Measurements from ENCODE around the gene PRR14. TPM values are rescaled to one million over a fixed set of nuclear protein-coding genes. Genes with fewer than 3 reads are reported as not detected.
"Not testable (repeated sequence)": the region's sequence is repeated elsewhere in the genome, so short reads cannot be mapped to it uniquely, and the experiment has no call there.

The PRR14 gene
- polyA plus RNA-seq, 1 donor: 20.3 TPM

- DNase-seq (ENCODE audit: low read depth): no peak
Measured at GRCh38 chr16:30692396-30693064, 41.8 kb downstream of the PRR14 start.

GRCh38 chr16:30694926-30695693, 44.4 kb downstream of the PRR14 start:
- DNase-seq (ENCODE audit: low read depth): no peak

GRCh38 chr16:30696646-30697045, 45.9 kb downstream of the PRR14 start:
- not testable (repeated sequence) for DNase-seq (ENCODE audit: low read depth)

GRCh38 chr16:30697264-30698138, 46.7 kb downstream of the PRR14 start:
- no peak for DNase-seq (ENCODE audit: low read depth)

- peak; percentile 89 for DNase-seq (ENCODE audit: low read depth)
Measured at GRCh38 chr16:30698139-30698815, 47.5 kb downstream of the PRR14 start.

- peak; percentile 38 for DNase-seq (ENCODE audit: low read depth)
Measured at GRCh38 chr16:30698816-30699614, 48.3 kb downstream of the PRR14 start, which contains the start of gene SRCAP. TSS of gene SRCAP (plus strand) at chr16:30699171. CDS start at chr16:30700825, 1,654 bp downstream.

GRCh38 chr16:30699615-30700099, 48.9 kb downstream of the PRR14 start:
- DNase-seq (ENCODE audit: low read depth): no peak

- no peak for DNase-seq (ENCODE audit: low read depth)
Measured at GRCh38 chr16:30700491-30700890, 49.7 kb downstream of the PRR14 start.

GRCh38 chr16:30700971-30701370, 50.2 kb downstream of the PRR14 start:
- no peak for DNase-seq (ENCODE audit: low read depth)

GRCh38 chr16:30703071-30703470, 52.3 kb downstream of the PRR14 start:
- DNase-seq (ENCODE audit: low read depth): not testable (repeated sequence)

GRCh38 chr16:30703971-30704370, 53.2 kb downstream of the PRR14 start:
- DNase-seq (ENCODE audit: low read depth): no peak

Other genes starting within 250 kb of the PRR14 start
- 6.1 TPM for gene ZNF771, start 243.4 kb upstream of the PRR14 start, polyA plus RNA-seq (ENCODE audit: insufficient read length)
- 23.6 TPM for gene DCTPP1, start 220.9 kb upstream of the PRR14 start, polyA plus RNA-seq (ENCODE audit: insufficient read length)
- gene SEPHS2, start 205.1 kb upstream of the PRR14 start, polyA plus RNA-seq (ENCODE audit: insufficient read length): 13.8 TPM
- gene ITGAL, start 178.2 kb upstream of the PRR14 start, polyA plus RNA-seq (ENCODE audit: insufficient read length): 2.5 TPM
- 27.9 TPM for gene ZNF768, start 124.4 kb upstream of the PRR14 start, polyA plus RNA-seq (ENCODE audit: insufficient read length)
- gene ZNF747, start 116.1 kb upstream of the PRR14 start, polyA plus RNA-seq (ENCODE audit: insufficient read length): 6.5 TPM
- 6.2 TPM for gene ZNF764, start 92.6 kb upstream of the PRR14 start, polyA plus RNA-seq (ENCODE audit: insufficient read length)
- 9.7 TPM for gene ZNF688, start 79.2 kb upstream of the PRR14 start, polyA plus RNA-seq (ENCODE audit: insufficient read length)
- 13.1 TPM for gene ZNF785, start 65.3 kb upstream of the PRR14 start, polyA plus RNA-seq (ENCODE audit: insufficient read length)
- 6.6 TPM for gene ZNF689, start 40.6 kb upstream of the PRR14 start, polyA plus RNA-seq (ENCODE audit: insufficient read length)
- 33.8 TPM for gene FBRS, start 7.5 kb downstream of the PRR14 start, polyA plus RNA-seq (ENCODE audit: insufficient read length)
- 25.0 TPM for gene SRCAP, start 48.2 kb downstream of the PRR14 start, polyA plus RNA-seq (ENCODE audit: insufficient read length)
- gene PHKG2, start 97.5 kb downstream of the PRR14 start, polyA plus RNA-seq (ENCODE audit: insufficient read length): 12.7 TPM
- gene CFAP119, start 111.1 kb downstream of the PRR14 start, polyA plus RNA-seq (ENCODE audit: insufficient read length): 1.3 TPM
- 40.2 TPM for gene RNF40, start 111.4 kb downstream of the PRR14 start, polyA plus RNA-seq (ENCODE audit: insufficient read length)
- gene ZNF629, start 136.2 kb downstream of the PRR14 start, polyA plus RNA-seq (ENCODE audit: insufficient read length): 12.3 TPM
- 29.0 TPM for gene BCL7C, start 243.1 kb downstream of the PRR14 start, polyA plus RNA-seq (ENCODE audit: insufficient read length)
- 12.8 TPM for gene CTF1, start 245.7 kb downstream of the PRR14 start, polyA plus RNA-seq (ENCODE audit: insufficient read length)